Natural killer cell (primary cell): Measurements from ENCODE around the gene UPK1A. TPM values are rescaled to one million over a fixed set of nuclear protein-coding genes. Genes with fewer than 3 reads are reported as not detected.

Experiments
- ATAC-seq, 3 donors: fragments of 150-1000 bp in 2 of 3; fragments of 200-7000 bp in 1 of 3; cut with Tn5 transposase; 1 replicate in 1 of 3; 2 replicates in 2 of 3; pipeline ENCODE4 v1.10.0; 2021; ENCODE audit warnings: mild to moderate bottlenecking in 2 of 3, moderate library complexity in 2 of 3
- DNase-seq, 2 donors: peaks; one replicate each; pipeline versions ENCODE4 v3.0.0 to v3.0.0-alpha.2; 2013 to 2021; ENCODE audit warnings: mixed read lengths in 1 of 2
- H3K27ac ChIP-seq: one replicate; pipeline ENCODE4 v1.5.1; 2013; ENCODE audit warnings: mild to moderate bottlenecking, low read length
- H3K27me3 ChIP-seq: one replicate; pipeline ENCODE4 v1.6.1; 2013; ENCODE audit warnings: low read length; ENCODE audit not compliant: control insufficient read depth, insufficient read depth
- H3K36me3 ChIP-seq: one replicate; pipeline ENCODE4 v1.6.1; 2013; ENCODE audit warnings: low read length; ENCODE audit not compliant: control insufficient read depth, insufficient read depth
- H3K4me1 ChIP-seq: one replicate; pipeline ENCODE4 v1.6.1; 2013; ENCODE audit warnings: low read length; ENCODE audit not compliant: control insufficient read depth, insufficient read depth
- H3K4me3 ChIP-seq: one replicate; pipeline ENCODE4 v1.5.1; 2013; ENCODE audit warnings: low read length
- H3K9me3 ChIP-seq: one replicate; pipeline ENCODE4 v1.6.1; 2013; ENCODE audit warnings: low read length; ENCODE audit not compliant: control insufficient read depth, insufficient read depth
- H3K27ac Mint-ChIP-seq, 2 donors: one replicate each; pipeline ENCODE4 v1.8.0; 2022; ENCODE audit warnings: mild to moderate bottlenecking in 2 of 2, mixed read lengths in 2 of 2, moderate library complexity in 1 of 2
- H3K27me3 Mint-ChIP-seq, 2 donors: one replicate each; pipeline ENCODE4 v1.8.0; 2022; ENCODE audit warnings: low read depth in 2 of 2, mixed read lengths in 2 of 2
- H3K36me3 Mint-ChIP-seq: one replicate; pipeline ENCODE4 v1.8.0; 2022; ENCODE audit warnings: mixed read lengths
- H3K4me1 Mint-ChIP-seq, 2 donors: one replicate each; pipeline ENCODE4 v1.8.0; 2022; ENCODE audit warnings: mixed read lengths in 2 of 2
- H3K4me3 Mint-ChIP-seq: one replicate; pipeline ENCODE4 v1.8.0; 2022; ENCODE audit warnings: mild to moderate bottlenecking, moderate library complexity, mixed read lengths
- H3K9me3 Mint-ChIP-seq, 2 donors: one replicate each; pipeline ENCODE4 v1.8.0; 2022; ENCODE audit warnings: mixed read lengths in 2 of 2
- CTCF ChIP-seq: fragments of 200-600 bp; IDR thresholded peaks from one replicate; pipeline ENCODE4 v1.8.0; 2022; ENCODE audit warnings: antibody characterized with exemption
- WGBS: methylation state at CpG from one replicate; pipeline ENCODE4 v1.1.7; 2013; ENCODE audit warnings: missing lambda C conversion rate; ENCODE audit not compliant: insufficient coverage; 5-methylcytosine and 5-hydroxymethylcytosine counted together
- intact Hi-C: fragments of 100-400 bp; cut with micrococcal nuclease; formaldehyde crosslinking; loops from one replicate; pipeline ENCODE4 v1.14.2; 2022
- total RNA-seq, 4 donors: library from RNA; stranded (reverse); fragments of 120-200 nt in 1 of 4; gene quantifications; one replicate each; pipeline versions ENCODE4 v1.2.3 to v1.2.4, GENCODE V29; 2013 to 2022

Gene UPK1A
- total RNA-seq, 3 donors from 2014 or later (not counting 1 experiment from before 2014, with no cell fraction given): not detected

- DNase-seq (no peak), ATAC-seq (no peak)
- Mint-ChIP-seq H3K9me3 (no peaks in the 10 kb centered on the region), H3K4me1 (no peaks in the 10 kb centered on the region), H3K36me3 (no peaks in the 10 kb centered on the region), H3K4me3 (no peak overlapping the region), H3K27ac (no peak overlapping the region), H3K27me3 (no peaks in the 10 kb centered on the region)
- whole genome bisulfite sequencing: 97% methylated on average over 17 of the region's 17 CpGs
- Histone ChIP-seq H3K27me3 (no peaks in the 10 kb centered on the region), H3K9me3 (no peaks in the 10 kb centered on the region), H3K36me3 (peaks cover 13% of the 10 kb centered on the region), H3K4me3 (no peak overlapping the region), H3K4me1 (no peaks in the 10 kb centered on the region), H3K27ac (no peak overlapping the region)
- TF ChIP-seq CTCF: no peak
- intact Hi-C loops: no loop called here
Observed at GRCh38 chr19:35620001-35620400, 46.3 kb upstream of the UPK1A start.

GRCh38 chr19:35621708-35622107 is 44.6 kb upstream of the UPK1A start:
- no peak for TF ChIP-seq CTCF
- no peaks in the 10 kb centered on the region for H3K27me3 ChIP-seq
- H3K9me3 ChIP-seq: no peaks in the 10 kb centered on the region
- DNase-seq (no peak), ATAC-seq (no peak)
- WGBS: 96% methylated on average over 9 of the region's 9 CpGs
- H3K27ac Mint-ChIP-seq: no peak overlapping the region
- no peaks in the 10 kb centered on the region for H3K4me1 ChIP-seq
- no peak overlapping the region for H3K27ac ChIP-seq
- H3K4me1 Mint-ChIP-seq: no peaks in the 10 kb centered on the region
- no peak overlapping the region for H3K4me3 ChIP-seq
- no peaks in the 10 kb centered on the region for H3K36me3 Mint-ChIP-seq
- H3K9me3 Mint-ChIP-seq: no peaks in the 10 kb centered on the region
- intact Hi-C loops: no loop called here
- H3K36me3 ChIP-seq: peaks cover 8% of the 10 kb centered on the region
- no peak overlapping the region for H3K4me3 Mint-ChIP-seq
- H3K27me3 Mint-ChIP-seq: no peaks in the 10 kb centered on the region

GRCh38 chr19:35622750-35623149 is 43.6 kb upstream of the UPK1A start:
- no peaks in the 10 kb centered on the region for H3K27me3 Mint-ChIP-seq
- DNase-seq: no peak
- no peak overlapping the region for H3K4me3 Mint-ChIP-seq
- no peak for TF ChIP-seq CTCF
- Histone ChIP-seq H3K27me3 (no peaks in the 10 kb centered on the region), H3K36me3 (peaks cover 4% of the 10 kb centered on the region), H3K4me1 (peaks cover under 1% of the 10 kb centered on the region), H3K9me3 (no peaks in the 10 kb centered on the region), H3K27ac (no peak overlapping the region), H3K4me3 (no peak overlapping the region)
- H3K36me3 Mint-ChIP-seq: no peaks in the 10 kb centered on the region
- no peaks in the 10 kb centered on the region for H3K9me3 Mint-ChIP-seq
- intact Hi-C loops: no loop called here
- 98% methylated on average over 13 of the region's 13 CpGs for WGBS
- ATAC-seq: no peak
- no peak overlapping the region for H3K27ac Mint-ChIP-seq
- H3K4me1 Mint-ChIP-seq: no peaks in the 10 kb centered on the region

GRCh38 chr19:35623327-35624010 is 42.8 kb upstream of the UPK1A start:
- no peak overlapping the region for H3K4me3 ChIP-seq
- H3K9me3 ChIP-seq: no peaks in the 10 kb centered on the region
- Mint-ChIP-seq H3K36me3 (no peaks in the 10 kb centered on the region), H3K9me3 (no peaks in the 10 kb centered on the region), H3K27ac (no peak overlapping the region), H3K27me3 (no peaks in the 10 kb centered on the region), H3K4me3 (no peak overlapping the region), H3K4me1 (peaks cover 6% of the 10 kb centered on the region in 2 donors)
- no peak overlapping the region for H3K27ac ChIP-seq
- ATAC-seq: no peak
- no peaks in the 10 kb centered on the region for H3K27me3 ChIP-seq
- TF ChIP-seq CTCF: no peak
- peaks cover 8% of the 10 kb centered on the region for H3K4me1 ChIP-seq
- no peak for DNase-seq
- H3K36me3 ChIP-seq: peaks cover 2% of the 10 kb centered on the region
- intact Hi-C loops: no loop called here
- WGBS: 95% methylated on average over 6 of the region's 6 CpGs
